ENCODE measurements around the gene MICAL3.

MICAL3 gene

DNA sequence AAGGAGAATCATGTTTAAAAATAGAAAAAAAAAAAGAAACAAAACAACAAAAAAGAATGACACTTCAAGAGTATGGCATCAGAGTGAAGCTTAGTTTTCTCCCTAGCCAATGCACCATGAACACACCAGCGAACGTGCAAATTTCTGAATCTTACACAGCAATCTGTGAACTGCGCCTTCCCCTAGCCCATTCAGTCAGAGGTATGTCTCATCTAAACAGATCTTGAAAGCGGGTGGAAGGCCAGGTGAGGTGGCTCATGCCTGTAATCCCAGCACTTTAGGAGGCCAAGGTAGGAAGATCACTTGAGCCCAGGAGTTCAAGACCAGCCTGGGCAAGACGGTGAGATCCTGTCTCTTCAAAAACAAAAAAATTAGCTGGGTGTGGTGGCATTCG is 113.1 kb downstream of the MICAL3 start:
- Histone ChIP-seq H3K9ac (no peak overlapping the region), H3K4me1 (peaks cover 55% of the 10 kb centered on the region), H2AFZ (no peak overlapping the region), H3K4me2 (ENCODE audit: low read length) (peak overlapping the region; percentile 69), H3K9me3 (ENCODE audit: control insufficient read depth, low read length) (no peaks in the 10 kb centered on the region), H3K27me3 (ENCODE audit: control insufficient read depth, insufficient read depth, low read length) (no peaks in the 10 kb centered on the region), H3K27ac (peak overlapping the region; percentile 96), H3K79me2 (peaks cover 15% of the 10 kb centered on the region), H3K4me3 (ENCODE audit: low read depth, low read length) (peak overlapping the region; percentile 40), H3K36me3 (ENCODE audit: control insufficient read depth, insufficient read depth, low read length) (no peaks in the 10 kb centered on the region)
- TF ChIP-seq, protein P1, sequence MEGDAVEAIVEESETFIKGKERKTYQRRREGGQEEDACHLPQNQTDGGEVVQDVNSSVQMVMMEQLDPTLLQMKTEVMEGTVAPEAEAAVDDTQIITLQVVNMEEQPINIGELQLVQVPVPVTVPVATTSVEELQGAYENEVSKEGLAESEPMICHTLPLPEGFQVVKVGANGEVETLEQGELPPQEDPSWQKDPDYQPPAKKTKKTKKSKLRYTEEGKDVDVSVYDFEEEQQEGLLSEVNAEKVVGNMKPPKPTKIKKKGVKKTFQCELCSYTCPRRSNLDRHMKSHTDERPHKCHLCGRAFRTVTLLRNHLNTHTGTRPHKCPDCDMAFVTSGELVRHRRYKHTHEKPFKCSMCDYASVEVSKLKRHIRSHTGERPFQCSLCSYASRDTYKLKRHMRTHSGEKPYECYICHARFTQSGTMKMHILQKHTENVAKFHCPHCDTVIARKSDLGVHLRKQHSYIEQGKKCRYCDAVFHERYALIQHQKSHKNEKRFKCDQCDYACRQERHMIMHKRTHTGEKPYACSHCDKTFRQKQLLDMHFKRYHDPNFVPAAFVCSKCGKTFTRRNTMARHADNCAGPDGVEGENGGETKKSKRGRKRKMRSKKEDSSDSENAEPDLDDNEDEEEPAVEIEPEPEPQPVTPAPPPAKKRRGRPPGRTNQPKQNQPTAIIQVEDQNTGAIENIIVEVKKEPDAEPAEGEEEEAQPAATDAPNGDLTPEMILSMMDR (IDR thresholded peaks at IDR 0.05), result no peak

GRCh38 chr22:17910561-17911311 is 113.6 kb downstream of the MICAL3 start:
- Histone ChIP-seq H3K4me2 (ENCODE audit: low read length) (peak overlapping the region; percentile 69), H2AFZ (peak overlapping the region; percentile 53), H3K27me3 (ENCODE audit: control insufficient read depth, insufficient read depth, low read length) (no peaks in the 10 kb centered on the region), H3K9ac (no peak overlapping the region), H3K27ac (peak overlapping the region; percentile 96), H3K36me3 (ENCODE audit: control insufficient read depth, insufficient read depth, low read length) (no peaks in the 10 kb centered on the region), H3K9me3 (ENCODE audit: control insufficient read depth, low read length) (no peaks in the 10 kb centered on the region), H3K79me2 (peaks cover 17% of the 10 kb centered on the region), H3K4me3 (ENCODE audit: low read depth, low read length) (peak overlapping the region; percentile 40), H3K4me1 (peaks cover 55% of the 10 kb centered on the region)
- TF ChIP-seq, protein P1 (IDR thresholded peaks at IDR 0.05), result peak; percentile 25

- Histone ChIP-seq H3K27ac (peak overlapping the region; percentile 96), H3K4me1 (peaks cover 44% of the 10 kb centered on the region), H3K79me2 (peaks cover 30% of the 10 kb centered on the region), H3K4me2 (ENCODE audit: low read length) (peak overlapping the region; percentile 15), H3K27me3 (ENCODE audit: control insufficient read depth, insufficient read depth, low read length) (no peaks in the 10 kb centered on the region), H3K9ac (no peak overlapping the region), H3K36me3 (ENCODE audit: control insufficient read depth, insufficient read depth, low read length) (no peaks in the 10 kb centered on the region), H3K9me3 (ENCODE audit: control insufficient read depth, low read length) (no peaks in the 10 kb centered on the region), H3K4me3 (ENCODE audit: low read depth, low read length) (no peak overlapping the region), H2AFZ (no peak overlapping the region)
- TF ChIP-seq, protein P1 (IDR thresholded peaks at IDR 0.05), result no peak
Observed at GRCh38 chr22:17907748-17908051, 116.7 kb downstream of the MICAL3 start.

GRCh38 chr22:17906978-17907747 is 117.2 kb downstream of the MICAL3 start:
- H3K4me1 ChIP-seq, result peaks cover 39% of the 10 kb centered on the region
- H3K9ac ChIP-seq, result no peak overlapping the region
- H3K4me2 ChIP-seq (ENCODE audit: low read length), result peak overlapping the region; percentile 15
- H2AFZ ChIP-seq, result no peak overlapping the region
- no peak overlapping the region for H3K4me3 ChIP-seq (ENCODE audit: low read depth, low read length)
- peak overlapping the region; percentile 96 for H3K27ac ChIP-seq
- H3K9me3 ChIP-seq (ENCODE audit: control insufficient read depth, low read length), result no peaks in the 10 kb centered on the region
- no peaks in the 10 kb centered on the region for H3K36me3 ChIP-seq (ENCODE audit: control insufficient read depth, insufficient read depth, low read length)
- peaks cover 34% of the 10 kb centered on the region for H3K79me2 ChIP-seq
- no peaks in the 10 kb centered on the region for H3K27me3 ChIP-seq (ENCODE audit: control insufficient read depth, insufficient read depth, low read length)
- TF ChIP-seq, protein P1 (IDR thresholded peaks at IDR 0.05), result no peak
